DND-41 (cell line): ENCODE measurements around the gene DNAJC15.
"Not testable (repeated sequence)": the region's sequence is repeated elsewhere in the genome, so short reads cannot be mapped to it uniquely, and the experiment has no call there.

Experiments used
- EZH2 ChIP-seq: IDR thresholded peaks from 3 replicates; pipeline ENCODE4 v1.6.1; 2012; ENCODE audit warnings: borderline replicate concordance, low read depth, mild to moderate bottlenecking, moderate library complexity, low read length, inconsistent platforms; ENCODE audit not compliant: severe bottlenecking
- TF ChIP-seq, protein P1 (sequence below): IDR thresholded peaks from 2 replicates; pipeline ENCODE4 v1.5.1; 2012; ENCODE audit warnings: borderline replicate concordance, low read length, moderate library complexity, mild to moderate bottlenecking; ENCODE audit not compliant: poor library complexity, severe bottlenecking; ENCODE audit errors: extremely low read depth

DNA sequence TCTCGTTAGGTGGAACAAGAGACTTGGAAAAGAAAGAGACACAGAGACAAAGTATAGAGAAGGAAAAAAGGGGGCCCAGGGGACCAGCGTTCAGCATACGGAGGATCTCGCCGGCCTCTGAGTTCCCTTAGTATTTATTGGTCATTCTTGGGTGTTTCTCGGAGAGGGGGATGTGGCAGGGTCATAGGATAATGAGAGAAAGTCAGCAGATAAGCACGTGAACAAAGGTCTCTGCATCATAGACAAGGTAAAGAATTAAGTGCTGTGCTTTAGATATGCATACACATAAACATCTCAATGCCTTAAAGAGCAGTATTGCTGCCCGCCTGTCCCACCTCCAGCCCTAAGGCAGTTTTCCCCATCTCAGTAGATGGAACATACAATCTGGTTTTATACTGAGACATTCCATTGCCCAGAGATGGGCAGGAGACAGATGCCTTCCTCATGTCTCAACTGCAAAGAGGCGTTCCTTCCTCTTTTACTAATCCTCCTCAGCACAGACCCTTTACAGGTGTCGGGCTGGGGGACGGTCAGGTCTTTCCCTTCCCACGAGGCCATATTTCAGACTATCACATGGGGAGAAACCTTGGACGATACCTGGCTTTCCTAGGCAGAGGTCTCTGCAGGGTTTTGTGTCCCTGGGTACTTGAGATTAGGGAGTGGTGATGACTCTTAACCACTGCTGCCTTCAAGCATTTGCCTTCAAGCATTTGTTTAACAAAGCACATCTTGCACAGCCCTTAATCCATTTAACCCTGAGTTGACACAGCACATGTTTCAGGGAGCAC is 17.4 kb downstream of the DNAJC15 start:
- TF ChIP-seq EZH2: not testable (repeated sequence)
- TF ChIP-seq, protein P1, sequence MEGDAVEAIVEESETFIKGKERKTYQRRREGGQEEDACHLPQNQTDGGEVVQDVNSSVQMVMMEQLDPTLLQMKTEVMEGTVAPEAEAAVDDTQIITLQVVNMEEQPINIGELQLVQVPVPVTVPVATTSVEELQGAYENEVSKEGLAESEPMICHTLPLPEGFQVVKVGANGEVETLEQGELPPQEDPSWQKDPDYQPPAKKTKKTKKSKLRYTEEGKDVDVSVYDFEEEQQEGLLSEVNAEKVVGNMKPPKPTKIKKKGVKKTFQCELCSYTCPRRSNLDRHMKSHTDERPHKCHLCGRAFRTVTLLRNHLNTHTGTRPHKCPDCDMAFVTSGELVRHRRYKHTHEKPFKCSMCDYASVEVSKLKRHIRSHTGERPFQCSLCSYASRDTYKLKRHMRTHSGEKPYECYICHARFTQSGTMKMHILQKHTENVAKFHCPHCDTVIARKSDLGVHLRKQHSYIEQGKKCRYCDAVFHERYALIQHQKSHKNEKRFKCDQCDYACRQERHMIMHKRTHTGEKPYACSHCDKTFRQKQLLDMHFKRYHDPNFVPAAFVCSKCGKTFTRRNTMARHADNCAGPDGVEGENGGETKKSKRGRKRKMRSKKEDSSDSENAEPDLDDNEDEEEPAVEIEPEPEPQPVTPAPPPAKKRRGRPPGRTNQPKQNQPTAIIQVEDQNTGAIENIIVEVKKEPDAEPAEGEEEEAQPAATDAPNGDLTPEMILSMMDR: not testable (repeated sequence)
